HCT116 (cell line): ENCODE measurements around the gene CTBS. TPM values are rescaled to one million over a fixed set of nuclear protein-coding genes. Genes with fewer than 3 reads are reported as not detected.

Experiments
- total RNA-seq: library from RNA; stranded (reverse); gene quantifications from one replicate; pipeline ENCODE4 v1.2.1, GENCODE V29; 2021; ENCODE audit not compliant: unreplicated experiment

CTBS gene
- total RNA-seq, 1 experiment from 2014 or later, result 19.5 TPM

Other genes starting within 250 kb of the CTBS start
- gene DNASE2B, start 176.0 kb downstream of the CTBS start, total RNA-seq, result 0.42 TPM
- 86.9 TPM for gene RPF1, start 95.2 kb downstream of the CTBS start, total RNA-seq
- 3.1 TPM for gene SPATA1, start 68.1 kb downstream of the CTBS start, total RNA-seq
- 193 TPM for gene GNG5, start 67.9 kb downstream of the CTBS start, total RNA-seq
- gene SSX2IP, start 116.0 kb upstream of the CTBS start, total RNA-seq, result 51.5 TPM